Neural progenitor cell (in vitro differentiated cells): ENCODE measurements around the gene IRF2BP2. TPM values are rescaled to one million over a fixed set of nuclear protein-coding genes. Genes with fewer than 3 reads are reported as not detected.

ENCODE experiments used
- DNase-seq: peaks from one replicate; pipeline ENCODE4 v3.0.0-alpha.2; 2016; ENCODE audit warnings: low spot score
- H2AFZ ChIP-seq: fragments of 200-600 bp; sonication (generic); replicated peaks from 2 replicates; pipeline ENCODE4 v1.6.1; 2016; ENCODE audit warnings: antibody characterized with exemption
- H3F3A ChIP-seq: fragments of 200-600 bp; sonication (generic); 2 replicates; pipeline ENCODE4 v1.6.1; 2016; ENCODE audit warnings: antibody characterized with exemption, low read depth
- H3K27ac ChIP-seq: fragments of 200-600 bp; sonication (generic); 2 replicates; pipeline ENCODE4 v1.5.1; 2016; ENCODE audit warnings: mild to moderate bottlenecking
- H3K27me3 ChIP-seq: fragments of 200-600 bp; sonication (generic); 2 replicates; pipeline ENCODE4 v1.6.1; 2016; ENCODE audit warnings: mild to moderate bottlenecking, moderate library complexity
- H3K36me3 ChIP-seq: fragments of 200-600 bp; sonication (generic); 2 replicates; pipeline ENCODE4 v1.5.1; 2016
- H3K4me1 ChIP-seq: fragments of 200-600 bp; sonication (generic); 2 replicates; pipeline ENCODE4 v1.6.1; 2016; ENCODE audit warnings: mixed run types
- H3K4me2 ChIP-seq: fragments of 200-600 bp; sonication (generic); 2 replicates; pipeline ENCODE4 v1.6.1; 2016
- H3K4me3 ChIP-seq: fragments of 200-600 bp; sonication (generic); 2 replicates; pipeline ENCODE4 v1.5.1; 2016
- H3K79me2 ChIP-seq: fragments of 200-600 bp; sonication (generic); 2 replicates; pipeline ENCODE4 v1.6.1; 2016; ENCODE audit warnings: low read depth
- H3K9ac ChIP-seq: fragments of 200-600 bp; sonication (generic); 2 replicates; pipeline ENCODE4 v1.6.1; 2016
- H3K9me3 ChIP-seq: fragments of 200-600 bp; sonication (generic); 2 replicates; pipeline ENCODE4 v1.5.1; 2016; ENCODE audit warnings: low read depth
- H4K20me1 ChIP-seq: fragments of 200-600 bp; sonication (generic); 2 replicates; pipeline ENCODE4 v1.6.1; 2016; ENCODE audit warnings: low read depth
- H3K27ac Mint-ChIP-seq: 3 replicates; pipeline ENCODE4 v1.8.0; 2021; ENCODE audit warnings: mixed read lengths
- H3K27me3 Mint-ChIP-seq: 2 replicates; pipeline ENCODE4 v1.8.0; 2022; ENCODE audit warnings: low read depth, mild to moderate bottlenecking, inconsistent platforms, moderate library complexity, mixed read lengths; ENCODE audit not compliant: insufficient read depth
- H3K36me3 Mint-ChIP-seq: 3 replicates; pipeline ENCODE4 v1.8.0; 2021; ENCODE audit warnings: mixed read lengths
- H3K4me1 Mint-ChIP-seq: 3 replicates; pipeline ENCODE4 v1.8.0; 2021; ENCODE audit warnings: mixed read lengths
- H3K4me3 Mint-ChIP-seq: 3 replicates; pipeline ENCODE4 v1.8.0; 2021; ENCODE audit warnings: mild to moderate bottlenecking, moderate library complexity, mixed read lengths
- H3K9me3 Mint-ChIP-seq: 3 replicates; pipeline ENCODE4 v1.8.0; 2020; ENCODE audit warnings: mixed read lengths
- EZH2 ChIP-seq: fragments of 200-600 bp; sonication (generic); IDR thresholded peaks from 2 replicates; pipeline ENCODE4 v1.6.1; 2017; ENCODE audit warnings: antibody characterized with exemption, mild to moderate bottlenecking, moderate library complexity
- EZH2phosphoT487 ChIP-seq: fragments of 200-600 bp; sonication (generic); IDR thresholded peaks from 2 replicates; pipeline ENCODE4 v1.6.1; 2017; ENCODE audit warnings: antibody characterized with exemption
- total RNA-seq: library from RNA; depleted of rRNA; stranded (reverse); fragments of >200 nt; gene quantifications from 2 replicates; pipeline ENCODE4 v1.2.3, GENCODE V29; 2015; ENCODE audit warnings: low replicate concordance
- TF ChIP-seq, protein P1 (sequence below): fragments of 200-600 bp; sonication (generic); IDR thresholded peaks from 2 replicates; pipeline ENCODE4 v1.5.1; 2017; ENCODE audit warnings: antibody characterized with exemption, mild to moderate bottlenecking

Gene IRF2BP2
- total RNA-seq, 1 donor from 2014 or later = 22.9 TPM

DNA sequence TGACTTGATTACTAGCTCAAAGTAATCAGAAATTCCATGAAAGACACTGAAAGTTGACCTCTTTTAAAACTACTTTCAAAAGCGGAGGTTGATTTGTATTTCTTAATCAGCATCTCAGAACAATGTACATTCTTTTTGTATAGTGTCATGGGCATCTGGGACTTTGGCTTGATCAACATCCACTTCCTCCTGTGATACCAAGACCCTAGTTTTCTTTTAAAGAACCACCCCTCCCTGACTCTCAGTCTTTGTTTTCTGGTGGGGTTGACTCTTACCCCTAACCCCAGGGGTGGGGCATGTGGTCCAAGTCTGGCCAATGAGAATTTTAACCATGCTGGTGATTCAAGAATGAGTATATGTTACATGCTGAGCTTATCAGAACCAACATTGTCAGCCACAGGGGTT, 21.7 kb upstream of the IRF2BP2 start:
- DNase-seq = no peak
- no peak overlapping the region for H3K27ac Mint-ChIP-seq
- Histone ChIP-seq H2AFZ (no peak overlapping the region), H3K36me3 (no peaks in the 10 kb centered on the region), H4K20me1 (no peaks in the 10 kb centered on the region), H3K4me1 (no peaks in the 10 kb centered on the region), H3K4me2 (no peak overlapping the region), H3K9me3 (no peaks in the 10 kb centered on the region), H3K79me2 (no peaks in the 10 kb centered on the region), H3K27ac (no peak overlapping the region), H3K27me3 (no peaks in the 10 kb centered on the region), H3F3A (no peaks in the 10 kb centered on the region), H3K4me3 (no peak overlapping the region), H3K9ac (no peak overlapping the region)
- H3K4me3 Mint-ChIP-seq = no peak overlapping the region
- TF ChIP-seq EZH2phosphoT487 = no peak
- TF ChIP-seq EZH2 = no peak
- TF ChIP-seq, protein P1, sequence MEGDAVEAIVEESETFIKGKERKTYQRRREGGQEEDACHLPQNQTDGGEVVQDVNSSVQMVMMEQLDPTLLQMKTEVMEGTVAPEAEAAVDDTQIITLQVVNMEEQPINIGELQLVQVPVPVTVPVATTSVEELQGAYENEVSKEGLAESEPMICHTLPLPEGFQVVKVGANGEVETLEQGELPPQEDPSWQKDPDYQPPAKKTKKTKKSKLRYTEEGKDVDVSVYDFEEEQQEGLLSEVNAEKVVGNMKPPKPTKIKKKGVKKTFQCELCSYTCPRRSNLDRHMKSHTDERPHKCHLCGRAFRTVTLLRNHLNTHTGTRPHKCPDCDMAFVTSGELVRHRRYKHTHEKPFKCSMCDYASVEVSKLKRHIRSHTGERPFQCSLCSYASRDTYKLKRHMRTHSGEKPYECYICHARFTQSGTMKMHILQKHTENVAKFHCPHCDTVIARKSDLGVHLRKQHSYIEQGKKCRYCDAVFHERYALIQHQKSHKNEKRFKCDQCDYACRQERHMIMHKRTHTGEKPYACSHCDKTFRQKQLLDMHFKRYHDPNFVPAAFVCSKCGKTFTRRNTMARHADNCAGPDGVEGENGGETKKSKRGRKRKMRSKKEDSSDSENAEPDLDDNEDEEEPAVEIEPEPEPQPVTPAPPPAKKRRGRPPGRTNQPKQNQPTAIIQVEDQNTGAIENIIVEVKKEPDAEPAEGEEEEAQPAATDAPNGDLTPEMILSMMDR = no peak
- peaks cover 15% of the 10 kb centered on the region for H3K4me1 Mint-ChIP-seq
- peaks cover 4% of the 10 kb centered on the region for H3K27me3 Mint-ChIP-seq
- H3K9me3 Mint-ChIP-seq = no peaks in the 10 kb centered on the region
- no peaks in the 10 kb centered on the region for H3K36me3 Mint-ChIP-seq

DNA sequence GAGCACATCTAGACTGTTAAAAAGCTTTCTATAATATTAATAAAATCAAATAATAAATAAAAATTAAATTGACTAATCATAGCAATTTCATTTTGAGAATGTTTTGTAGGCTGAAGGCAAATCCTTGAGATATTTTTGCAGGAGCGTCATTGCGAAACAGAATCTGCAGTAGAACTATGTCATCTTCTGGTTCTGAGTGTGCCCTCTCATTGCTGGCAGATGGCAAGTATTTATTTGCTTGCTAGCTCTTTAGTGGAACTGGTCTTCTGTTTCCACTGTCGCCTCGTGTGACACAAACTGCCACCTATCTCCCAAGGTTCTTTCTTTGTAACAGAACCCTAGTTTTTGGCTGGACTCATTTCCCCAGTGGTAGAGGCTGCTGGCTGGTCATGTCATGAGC, 19.0 kb upstream of the IRF2BP2 start:
- Mint-ChIP-seq H3K36me3 (no peaks in the 10 kb centered on the region), H3K27ac (no peak overlapping the region), H3K9me3 (no peaks in the 10 kb centered on the region), H3K4me3 (no peak overlapping the region), H3K27me3 (peaks cover 6% of the 10 kb centered on the region), H3K4me1 (peaks cover 15% of the 10 kb centered on the region)
- no peak for DNase-seq
- TF ChIP-seq, protein P1 = no peak
- TF ChIP-seq EZH2 = no peak
- no peak for TF ChIP-seq EZH2phosphoT487
- H2AFZ ChIP-seq = no peak overlapping the region
- no peaks in the 10 kb centered on the region for H3K9me3 ChIP-seq
- no peaks in the 10 kb centered on the region for H3K79me2 ChIP-seq
- no peaks in the 10 kb centered on the region for H3K4me1 ChIP-seq
- no peaks in the 10 kb centered on the region for H3F3A ChIP-seq
- H3K9ac ChIP-seq = no peak overlapping the region
- H3K36me3 ChIP-seq = no peaks in the 10 kb centered on the region
- H3K4me2 ChIP-seq = no peak overlapping the region
- no peaks in the 10 kb centered on the region for H3K27me3 ChIP-seq
- no peak overlapping the region for H3K27ac ChIP-seq
- no peak overlapping the region for H3K4me3 ChIP-seq
- no peaks in the 10 kb centered on the region for H4K20me1 ChIP-seq

DNA sequence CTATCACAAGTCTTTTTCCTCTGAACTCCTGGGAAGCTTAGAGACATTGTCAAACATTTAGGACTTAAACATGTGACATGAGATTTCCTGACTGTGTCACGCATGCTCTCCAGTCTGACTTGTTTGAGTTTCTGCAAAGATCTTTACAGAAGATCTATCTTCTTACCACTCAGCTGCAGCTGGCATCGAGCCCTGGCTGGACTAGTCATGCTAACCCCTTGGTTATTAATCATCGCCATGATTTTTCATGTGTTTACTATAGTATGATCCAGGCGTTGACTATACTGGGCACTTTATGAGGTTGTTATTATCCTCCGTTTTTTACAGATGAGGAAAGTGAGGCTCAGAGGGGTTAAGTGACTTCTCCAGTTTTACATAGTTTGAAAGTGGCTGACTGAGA, 18.1 kb upstream of the IRF2BP2 start:
- no peaks in the 10 kb centered on the region for H3K36me3 Mint-ChIP-seq
- H3F3A ChIP-seq = no peaks in the 10 kb centered on the region
- no peaks in the 10 kb centered on the region for H3K4me1 ChIP-seq
- no peaks in the 10 kb centered on the region for H3K9me3 Mint-ChIP-seq
- DNase-seq = no peak
- H3K27ac ChIP-seq = no peak overlapping the region
- no peak overlapping the region for H3K4me3 ChIP-seq
- H4K20me1 ChIP-seq = no peaks in the 10 kb centered on the region
- no peak overlapping the region for H3K4me2 ChIP-seq
- H3K27me3 Mint-ChIP-seq = peaks cover 2% of the 10 kb centered on the region
- H3K27ac Mint-ChIP-seq = no peak overlapping the region
- TF ChIP-seq, protein P1 = no peak
- no peaks in the 10 kb centered on the region for H3K79me2 ChIP-seq
- no peaks in the 10 kb centered on the region for H3K36me3 ChIP-seq
- H3K9ac ChIP-seq = no peak overlapping the region
- no peaks in the 10 kb centered on the region for H3K27me3 ChIP-seq
- H3K9me3 ChIP-seq = no peaks in the 10 kb centered on the region
- peaks cover 9% of the 10 kb centered on the region for H3K4me1 Mint-ChIP-seq
- H2AFZ ChIP-seq = no peak overlapping the region
- H3K4me3 Mint-ChIP-seq = no peak overlapping the region
